Measurements from ENCODE around the gene STAC3. TPM values are rescaled to one million over a fixed set of nuclear protein-coding genes. Genes with fewer than 3 reads are reported as not detected.

STAC3 gene
- total and polyA plus RNA-seq, 10 of the 15 experiments (the other 5 are each of a cell fraction or from before 2014, with no cell fraction given), result 0.49 to 9.9 (median 3.8) TPM

DNA sequence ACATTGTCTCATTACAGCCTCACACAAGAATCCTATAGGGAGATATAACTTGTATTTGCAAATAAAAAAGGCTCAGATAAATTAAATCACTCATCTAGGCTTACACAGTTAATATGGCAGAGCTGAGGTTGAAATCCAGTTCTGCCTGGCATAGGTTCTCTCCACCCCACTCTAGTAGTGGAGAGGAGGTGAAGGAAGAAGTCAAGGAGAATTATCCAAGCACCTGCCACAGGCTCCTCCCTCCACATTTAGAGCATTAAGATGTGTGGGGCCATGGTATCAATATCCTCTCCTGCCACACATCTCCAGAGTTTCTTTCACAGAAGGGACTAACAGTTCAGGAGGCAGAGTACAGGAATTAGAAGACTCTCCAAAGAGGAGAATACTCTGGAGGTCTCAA, 22.5 kb upstream of the STAC3 start:
- TF ChIP-seq MEF2A (IDR thresholded peaks at IDR 0.05; ENCODE audit: insufficient read depth, low read depth, low read length), result no peak
- TF ChIP-seq SP1 (IDR thresholded peaks at IDR 0.05; ENCODE audit: low read depth, low read length), result no peak
- no peak for TF ChIP-seq IKZF1 (conservative IDR thresholded peaks at IDR 0.05)
- no peak for TF ChIP-seq CREB1 (IDR thresholded peaks at IDR 0.05; ENCODE audit: low read depth)
- TF ChIP-seq NFYB (IDR thresholded peaks at IDR 0.05; ENCODE audit: insufficient read depth, low read depth, low read length), result no peak
- TF ChIP-seq, protein P1, sequence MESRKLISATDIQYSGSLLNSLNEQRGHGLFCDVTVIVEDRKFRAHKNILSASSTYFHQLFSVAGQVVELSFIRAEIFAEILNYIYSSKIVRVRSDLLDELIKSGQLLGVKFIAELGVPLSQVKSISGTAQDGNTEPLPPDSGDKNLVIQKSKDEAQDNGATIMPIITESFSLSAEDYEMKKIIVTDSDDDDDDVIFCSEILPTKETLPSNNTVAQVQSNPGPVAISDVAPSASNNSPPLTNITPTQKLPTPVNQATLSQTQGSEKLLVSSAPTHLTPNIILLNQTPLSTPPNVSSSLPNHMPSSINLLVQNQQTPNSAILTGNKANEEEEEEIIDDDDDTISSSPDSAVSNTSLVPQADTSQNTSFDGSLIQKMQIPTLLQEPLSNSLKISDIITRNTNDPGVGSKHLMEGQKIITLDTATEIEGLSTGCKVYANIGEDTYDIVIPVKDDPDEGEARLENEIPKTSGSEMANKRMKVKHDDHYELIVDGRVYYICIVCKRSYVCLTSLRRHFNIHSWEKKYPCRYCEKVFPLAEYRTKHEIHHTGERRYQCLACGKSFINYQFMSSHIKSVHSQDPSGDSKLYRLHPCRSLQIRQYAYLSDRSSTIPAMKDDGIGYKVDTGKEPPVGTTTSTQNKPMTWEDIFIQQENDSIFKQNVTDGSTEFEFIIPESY (IDR thresholded peaks at IDR 0.05), result no peak
- TF ChIP-seq HCFC1 (IDR thresholded peaks at IDR 0.05; ENCODE audit: low read length), result no peak
- no peak for TF ChIP-seq ZNF622 (IDR thresholded peaks at IDR 0.05)
- TF ChIP-seq SUZ12 (IDR thresholded peaks at IDR 0.05; ENCODE audit: unreplicated experiment), result no peak
- TF ChIP-seq RBBP5 (conservative IDR thresholded peaks at IDR 0.05), result no peak
- TF ChIP-seq, protein P2, sequence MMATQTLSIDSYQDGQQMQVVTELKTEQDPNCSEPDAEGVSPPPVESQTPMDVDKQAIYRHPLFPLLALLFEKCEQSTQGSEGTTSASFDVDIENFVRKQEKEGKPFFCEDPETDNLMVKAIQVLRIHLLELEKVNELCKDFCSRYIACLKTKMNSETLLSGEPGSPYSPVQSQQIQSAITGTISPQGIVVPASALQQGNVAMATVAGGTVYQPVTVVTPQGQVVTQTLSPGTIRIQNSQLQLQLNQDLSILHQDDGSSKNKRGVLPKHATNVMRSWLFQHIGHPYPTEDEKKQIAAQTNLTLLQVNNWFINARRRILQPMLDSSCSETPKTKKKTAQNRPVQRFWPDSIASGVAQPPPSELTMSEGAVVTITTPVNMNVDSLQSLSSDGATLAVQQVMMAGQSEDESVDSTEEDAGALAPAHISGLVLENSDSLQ (IDR thresholded peaks at IDR 0.05), result no peak
- no peak for TF ChIP-seq RB1 (IDR thresholded peaks at IDR 0.05; ENCODE audit: borderline replicate concordance)
- TF ChIP-seq, protein P3, sequence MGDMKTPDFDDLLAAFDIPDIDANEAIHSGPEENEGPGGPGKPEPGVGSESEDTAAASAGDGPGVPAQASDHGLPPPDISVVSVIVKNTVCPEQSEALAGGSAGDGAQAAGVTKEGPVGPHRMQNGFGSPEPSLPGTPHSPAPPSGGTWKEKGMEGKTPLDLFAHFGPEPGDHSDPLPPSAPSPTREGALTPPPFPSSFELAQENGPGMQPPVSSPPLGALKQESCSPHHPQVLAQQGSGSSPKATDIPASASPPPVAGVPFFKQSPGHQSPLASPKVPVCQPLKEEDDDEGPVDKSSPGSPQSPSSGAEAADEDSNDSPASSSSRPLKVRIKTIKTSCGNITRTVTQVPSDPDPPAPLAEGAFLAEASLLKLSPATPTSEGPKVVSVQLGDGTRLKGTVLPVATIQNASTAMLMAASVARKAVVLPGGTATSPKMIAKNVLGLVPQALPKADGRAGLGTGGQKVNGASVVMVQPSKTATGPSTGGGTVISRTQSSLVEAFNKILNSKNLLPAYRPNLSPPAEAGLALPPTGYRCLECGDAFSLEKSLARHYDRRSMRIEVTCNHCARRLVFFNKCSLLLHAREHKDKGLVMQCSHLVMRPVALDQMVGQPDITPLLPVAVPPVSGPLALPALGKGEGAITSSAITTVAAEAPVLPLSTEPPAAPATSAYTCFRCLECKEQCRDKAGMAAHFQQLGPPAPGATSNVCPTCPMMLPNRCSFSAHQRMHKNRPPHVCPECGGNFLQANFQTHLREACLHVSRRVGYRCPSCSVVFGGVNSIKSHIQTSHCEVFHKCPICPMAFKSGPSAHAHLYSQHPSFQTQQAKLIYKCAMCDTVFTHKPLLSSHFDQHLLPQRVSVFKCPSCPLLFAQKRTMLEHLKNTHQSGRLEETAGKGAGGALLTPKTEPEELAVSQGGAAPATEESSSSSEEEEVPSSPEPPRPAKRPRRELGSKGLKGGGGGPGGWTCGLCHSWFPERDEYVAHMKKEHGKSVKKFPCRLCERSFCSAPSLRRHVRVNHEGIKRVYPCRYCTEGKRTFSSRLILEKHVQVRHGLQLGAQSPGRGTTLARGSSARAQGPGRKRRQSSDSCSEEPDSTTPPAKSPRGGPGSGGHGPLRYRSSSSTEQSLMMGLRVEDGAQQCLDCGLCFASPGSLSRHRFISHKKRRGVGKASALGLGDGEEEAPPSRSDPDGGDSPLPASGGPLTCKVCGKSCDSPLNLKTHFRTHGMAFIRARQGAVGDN (IDR thresholded peaks at IDR 0.05), result no peak
- TF ChIP-seq CBFB (IDR thresholded peaks at IDR 0.05; ENCODE audit: low read depth), result no peak
- TF ChIP-seq FOS (IDR thresholded peaks at IDR 0.05; ENCODE audit: borderline replicate concordance, extremely low read depth, insufficient read length), result no peak
- no peak for TF ChIP-seq NR2C1 (IDR thresholded peaks at IDR 0.05)
- TF ChIP-seq SIX5 (IDR thresholded peaks at IDR 0.05; ENCODE audit: low read depth, low read length, severe bottlenecking), result no peak
- no peak for TF ChIP-seq EED (IDR thresholded peaks at IDR 0.05; ENCODE audit: low read depth)
- Histone ChIP-seq H3K9me3 (replicated peaks; ENCODE audit: control insufficient read depth, insufficient read depth, low read length) (no peaks in the 10 kb centered on the region), H2AFZ (ENCODE audit: control insufficient read depth, low read depth, low read length) (no peak overlapping the region), H3K9ac (ENCODE audit: control insufficient read depth, insufficient read depth, low read length) (no peak overlapping the region), H3K27ac (ENCODE audit: control insufficient read depth, insufficient read depth) (no peak overlapping the region), H3K4me3 (no peak overlapping the region), H3K79me2 (ENCODE audit: control insufficient read depth, insufficient read depth, low read length) (no peaks in the 10 kb centered on the region), H3K4me2 (ENCODE audit: control insufficient read depth, insufficient read depth) (no peak overlapping the region), H3K27me3 (replicated peaks in 1 of 2; ENCODE audit: control insufficient read depth in 2 of 2, insufficient read depth in 2 of 2, low read length in 1 of 2) (no peaks in the 10 kb centered on the region), H3K36me3 (ENCODE audit: control insufficient read depth in 2 of 2, insufficient read depth in 2 of 2, low read length in 1 of 2) (peaks cover 5 to 14% of the 10 kb centered on the region in 2 experiments; a peak in 3 of 4 replicates), H4K20me1 (ENCODE audit: control insufficient read depth, insufficient read depth) (no peaks in the 10 kb centered on the region), H3K4me1 (ENCODE audit: control insufficient read depth, insufficient read depth, low read length) (no peaks in the 10 kb centered on the region)
- no TSS peak for BruUV-seq (replicated peaks)
- ChIA-PET SMC1A (ENCODE audit: uncharacterized antibody, unreplicated experiment) (interaction anchor here (1.3 kb wide), 1 partner anchor 17 kb away, joined by 3 read pairs; no protein-coding TSS in a partner anchor), CTCF (interaction anchor here (1.0 to 5.2 kb wide), 5 partner anchors 10 to 185 kb away, joined by 3 to 26 read pairs (median 4); no protein-coding TSS in a partner anchor), RAD21 (ENCODE audit: unreplicated experiment) (interaction anchor here (1.0 kb wide), 1 partner anchor 179 kb away, joined by 3 read pairs; no protein-coding TSS in a partner anchor), POLR2A (no interaction called here)
- ATAC-seq, result no peak
- no peak for FAIRE-seq
- intact Hi-C loops (cut with micrococcal nuclease; ENCODE audit: unreplicated experiment) (no loop called here), in situ Hi-C loops (cut with MboI) (no loop called here)
- DNase-seq (ENCODE audit: low read depth, low spot score), result no peak

Measured in GM12878 (cell line).